Subcutaneous abdominal adipose tissue (tissue), 5 donors: ENCODE data around the gene FBXO36.
A peak's percentile ranks its signal among the peaks of the same experiment; 100 is the strongest.

ENCODE experiments used
- H3K27ac ChIP-seq: one replicate; pipeline ENCODE4 v1.7.0; 2013; ENCODE audit warnings: low read depth, mild to moderate bottlenecking, inconsistent platforms, low read length, moderate library complexity
- H3K27me3 ChIP-seq, 5 donors: one replicate each; pipeline ENCODE4 v1.7.0; 2013; ENCODE audit warnings: low read length in 5 of 5, inconsistent platforms in 1 of 5; ENCODE audit not compliant: control insufficient read depth in 5 of 5, insufficient read depth in 4 of 5
- H3K36me3 ChIP-seq, 5 donors: one replicate each; pipeline ENCODE4 v1.7.0; 2013; ENCODE audit warnings: low read length in 5 of 5; ENCODE audit not compliant: control insufficient read depth in 5 of 5, insufficient read depth in 5 of 5
- H3K4me1 ChIP-seq, 5 donors: one replicate each; pipeline ENCODE4 v1.7.0; 2013; ENCODE audit warnings: low read length in 5 of 5, mild to moderate bottlenecking in 3 of 5, moderate library complexity in 1 of 5; ENCODE audit not compliant: control insufficient read depth in 5 of 5, insufficient read depth in 5 of 5
- H3K4me3 ChIP-seq, 5 donors: one replicate each; pipeline ENCODE4 v1.7.0; 2013; ENCODE audit warnings: low read length in 5 of 5, low read depth in 1 of 5
- H3K9ac ChIP-seq, 5 donors: one replicate each; pipeline ENCODE4 v1.7.0; 2013; ENCODE audit warnings: low read length in 5 of 5, mild to moderate bottlenecking in 4 of 5, moderate library complexity in 3 of 5
- H3K9me3 ChIP-seq, 5 donors: one replicate each; pipeline ENCODE4 v1.7.0; 2013; ENCODE audit warnings: low read length in 5 of 5; ENCODE audit not compliant: control insufficient read depth in 5 of 5
- donor health status: healthy.
- donor health status: healthy.
- donor health status: healthy.
- donor health status: healthy.
- donor health status: healthy.

Gene FBXO36

GRCh38 chr2:229922449-229923386, at the start of gene FBXO36:
FBXO36 (plus strand) TSS chr2:229922503; CDS start chr2:229922514, 11 bp downstream.
- no peaks in the 10 kb centered on the region for H3K27me3 ChIP-seq
- H3K9me3 ChIP-seq, result no peaks in the 10 kb centered on the region
- peaks cover 2 to 4% (median 3%) of the 10 kb centered on the region in 5 donors for H3K36me3 ChIP-seq
- peak within 1 kb of the TSS; percentile 92 to 99 (median 96) for H3K4me3 ChIP-seq
- peak within 1 kb of the TSS; percentile 30 to 99 (median 96) for H3K9ac ChIP-seq
- peak within 1 kb of the TSS; percentile 97 for H3K27ac ChIP-seq
- peaks cover 0 to 29% (median 24%) of the 10 kb centered on the region in 5 donors for H3K4me1 ChIP-seq

DNA sequence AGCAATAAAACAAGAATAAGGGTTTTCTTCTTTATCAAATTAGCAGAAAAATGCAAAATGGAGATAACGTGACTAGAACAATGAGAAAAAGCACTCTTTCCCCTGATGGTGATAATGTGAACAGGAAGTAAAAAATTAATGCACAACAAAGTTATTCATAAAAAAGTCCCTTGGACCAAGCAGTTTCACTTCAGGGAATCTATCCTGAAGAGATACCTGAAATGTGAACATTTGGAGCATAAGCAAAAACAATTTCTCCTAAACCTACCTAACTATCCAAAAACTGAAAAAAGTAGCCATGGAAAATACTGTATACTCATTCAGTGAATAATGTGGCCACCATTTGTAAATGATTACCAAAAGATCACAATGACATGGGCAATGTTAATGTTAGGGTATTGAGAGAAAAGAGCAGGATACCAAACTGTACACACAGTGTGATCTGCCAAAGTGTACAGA, 49.2 kb upstream of the FBXO36 start:
- no peak overlapping the region for H3K27ac ChIP-seq
- H3K4me1 ChIP-seq, result peaks cover 0 to 14% (median 11%) of the 10 kb centered on the region in 5 donors

DNA sequence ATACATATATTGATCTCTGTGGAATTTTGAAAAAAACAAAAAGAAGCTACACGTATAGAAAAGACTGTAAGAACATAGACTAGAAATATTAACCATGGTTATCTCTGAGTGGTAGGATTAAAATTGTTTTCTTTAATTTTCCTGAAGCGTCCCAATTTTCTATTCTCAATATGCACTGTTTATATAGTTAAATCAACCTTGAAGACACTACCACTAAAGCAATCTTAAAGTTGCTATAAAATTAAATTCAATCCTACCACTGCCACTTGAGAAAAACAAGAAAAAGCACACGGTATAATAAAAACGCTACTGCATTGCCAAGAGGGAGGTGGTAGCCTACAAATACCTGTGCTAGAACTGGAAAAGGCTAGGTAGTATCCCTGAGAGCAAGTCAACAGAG, 47.7 kb upstream of the FBXO36 start:
- Histone ChIP-seq H3K27me3 (no peaks in the 10 kb centered on the region), H3K4me3 (no peak overlapping the region), H3K9ac (no peak overlapping the region), H3K27ac (no peak overlapping the region), H3K9me3 (no peaks in the 10 kb centered on the region), H3K4me1 (peaks cover 0 to 9% (median 3%) of the 10 kb centered on the region in 5 donors), H3K36me3 (peaks cover 11 to 31% (median 22%) of the 10 kb centered on the region in 5 donors)

More for the DNA sequence above, 49.2 kb upstream of the FBXO36 start:
- no peak overlapping the region for H3K4me3 ChIP-seq
- H3K9me3 ChIP-seq, result no peaks in the 10 kb centered on the region
- H3K9ac ChIP-seq, result no peak overlapping the region
- no peaks in the 10 kb centered on the region for H3K27me3 ChIP-seq
- H3K36me3 ChIP-seq, result peaks cover 5 to 23% (median 16%) of the 10 kb centered on the region in 5 donors

DNA sequence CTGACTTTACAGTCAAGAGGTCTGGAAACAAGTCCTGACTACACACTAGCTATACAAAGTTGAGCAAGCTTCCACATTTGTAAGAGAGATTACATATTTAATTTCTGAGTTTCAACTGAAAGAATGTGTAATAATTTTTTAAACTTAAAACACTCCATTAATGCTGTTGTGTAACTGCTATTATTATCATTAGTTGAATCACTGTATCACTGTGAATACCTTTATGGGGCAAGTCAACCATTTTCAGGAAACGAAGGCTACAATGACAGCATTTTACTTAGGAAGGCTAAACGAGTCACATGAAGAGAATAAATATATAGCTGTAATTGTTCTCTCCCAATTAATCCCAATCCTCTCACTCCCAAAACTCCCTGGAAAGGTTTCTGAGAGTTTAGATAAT, 46.8 kb upstream of the FBXO36 start:
- no peak overlapping the region for H3K27ac ChIP-seq
- no peaks in the 10 kb centered on the region for H3K9me3 ChIP-seq
- H3K36me3 ChIP-seq, result peaks cover 11 to 38% (median 29%) of the 10 kb centered on the region in 5 donors
- H3K9ac ChIP-seq, result no peak overlapping the region
- H3K4me1 ChIP-seq, result peaks cover 0 to 9% (median 3%) of the 10 kb centered on the region in 5 donors
- H3K4me3 ChIP-seq, result no peak overlapping the region
- no peaks in the 10 kb centered on the region for H3K27me3 ChIP-seq

DNA sequence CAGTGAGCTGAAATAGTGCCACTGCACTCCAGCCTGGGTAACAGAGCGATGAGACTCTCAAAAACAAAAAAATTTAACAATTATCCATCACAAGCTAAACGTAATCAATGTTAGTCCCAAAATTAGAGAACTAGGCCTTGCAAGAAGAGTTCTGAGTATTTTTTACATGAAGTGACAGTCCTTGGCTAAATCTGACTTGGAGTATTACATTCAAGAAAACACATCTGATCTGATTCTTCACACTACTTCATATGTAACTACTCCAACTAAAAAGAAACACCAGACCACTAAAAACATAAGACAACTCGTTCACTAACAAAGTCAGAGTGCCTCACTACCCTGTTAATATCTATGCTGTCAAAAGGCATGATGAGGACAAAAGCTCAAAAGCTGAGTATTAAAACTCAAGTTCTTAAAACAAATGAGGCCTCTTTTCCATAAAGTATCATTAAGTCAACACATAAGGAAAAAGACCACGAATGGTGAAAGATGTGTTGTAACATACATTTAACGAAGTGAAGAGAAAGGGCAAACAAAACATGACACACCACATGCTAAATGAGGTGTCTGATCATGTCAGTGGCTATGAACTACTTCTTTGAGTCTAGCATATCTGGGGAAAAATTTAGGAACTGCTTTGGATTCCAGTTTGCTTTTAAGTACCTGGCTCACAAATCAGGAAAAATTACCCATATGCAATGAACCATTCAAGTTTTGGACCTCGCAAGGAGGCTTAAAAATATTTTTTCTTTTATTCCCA, 42.9 kb upstream of the FBXO36 start:
- H3K4me3 ChIP-seq, result no peak overlapping the region

DNA sequence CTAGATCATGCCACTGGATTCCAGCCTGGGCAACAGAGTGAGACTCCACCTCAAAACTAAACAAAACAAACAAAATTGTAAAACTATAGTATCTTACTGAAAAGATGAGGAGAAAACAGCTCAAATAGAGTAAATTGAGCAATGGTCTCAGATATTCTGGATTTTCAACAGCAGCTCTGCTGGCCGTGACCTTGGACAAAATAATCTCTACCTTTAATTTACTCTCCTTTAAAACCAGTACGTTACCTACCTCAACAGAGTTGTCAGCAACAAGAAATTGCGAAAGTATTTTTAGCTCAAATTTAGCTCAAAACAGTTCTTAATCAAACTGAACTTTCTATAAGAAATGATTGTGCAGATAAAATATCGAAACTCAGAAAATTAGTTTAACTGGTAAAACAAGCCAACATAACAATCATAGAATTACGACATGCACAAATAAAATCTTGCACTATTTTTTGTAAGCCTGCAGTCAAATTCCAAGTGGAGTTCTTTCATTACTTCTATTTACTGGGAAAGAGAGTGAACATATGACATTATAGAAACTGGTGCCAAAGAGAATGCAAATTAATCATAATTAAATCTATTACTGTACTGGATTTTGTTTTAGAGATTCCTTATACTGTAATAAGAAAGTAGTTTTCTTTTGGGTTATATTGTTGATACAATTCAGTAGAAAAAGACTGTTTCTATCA, 41.3 kb upstream of the FBXO36 start:
- Histone ChIP-seq H3K27me3 (no peaks in the 10 kb centered on the region), H3K4me1 (peaks cover 2 to 18% (median 16%) of the 10 kb centered on the region in 5 donors), H3K9me3 (no peaks in the 10 kb centered on the region), H3K4me3 (no peak overlapping the region), H3K36me3 (peaks cover 11 to 36% (median 29%) of the 10 kb centered on the region in 5 donors), H3K27ac (no peak overlapping the region), H3K9ac (no peak overlapping the region)

More for the DNA sequence above, 42.9 kb upstream of the FBXO36 start:
- Histone ChIP-seq H3K4me1 (peaks cover 2 to 9% (median 3%) of the 10 kb centered on the region in 5 donors), H3K9ac (no peak overlapping the region), H3K9me3 (no peaks in the 10 kb centered on the region), H3K27ac (no peak overlapping the region), H3K27me3 (no peaks in the 10 kb centered on the region), H3K36me3 (peaks cover 11 to 36% (median 29%) of the 10 kb centered on the region in 5 donors)

DNA sequence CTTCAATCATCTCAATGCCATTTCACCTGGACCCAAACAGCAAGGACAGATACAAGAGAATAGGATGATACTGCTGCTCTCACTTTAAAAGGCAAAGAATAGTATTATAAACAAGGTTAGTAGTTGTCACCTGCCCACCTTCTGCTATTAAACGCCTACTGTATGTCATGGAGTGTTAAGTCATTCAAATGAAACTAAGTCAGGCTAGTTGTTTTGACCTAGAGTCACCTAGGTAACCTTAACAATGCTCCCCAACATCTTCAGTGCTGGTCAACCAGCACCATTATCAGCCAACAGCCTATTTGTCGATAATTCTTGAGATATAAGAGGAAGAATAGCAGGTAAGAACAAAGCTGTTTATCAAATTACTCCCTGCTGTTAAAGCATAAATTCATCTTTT, 39.7 kb upstream of the FBXO36 start:
- no peak overlapping the region for H3K9ac ChIP-seq
- H3K9me3 ChIP-seq, result no peaks in the 10 kb centered on the region
- H3K27me3 ChIP-seq, result no peaks in the 10 kb centered on the region
- H3K4me1 ChIP-seq, result peaks cover 2 to 23% (median 17%) of the 10 kb centered on the region in 5 donors
- no peak overlapping the region for H3K27ac ChIP-seq
- peaks cover 10 to 26% (median 21%) of the 10 kb centered on the region in 5 donors for H3K36me3 ChIP-seq
- no peak overlapping the region for H3K4me3 ChIP-seq

DNA sequence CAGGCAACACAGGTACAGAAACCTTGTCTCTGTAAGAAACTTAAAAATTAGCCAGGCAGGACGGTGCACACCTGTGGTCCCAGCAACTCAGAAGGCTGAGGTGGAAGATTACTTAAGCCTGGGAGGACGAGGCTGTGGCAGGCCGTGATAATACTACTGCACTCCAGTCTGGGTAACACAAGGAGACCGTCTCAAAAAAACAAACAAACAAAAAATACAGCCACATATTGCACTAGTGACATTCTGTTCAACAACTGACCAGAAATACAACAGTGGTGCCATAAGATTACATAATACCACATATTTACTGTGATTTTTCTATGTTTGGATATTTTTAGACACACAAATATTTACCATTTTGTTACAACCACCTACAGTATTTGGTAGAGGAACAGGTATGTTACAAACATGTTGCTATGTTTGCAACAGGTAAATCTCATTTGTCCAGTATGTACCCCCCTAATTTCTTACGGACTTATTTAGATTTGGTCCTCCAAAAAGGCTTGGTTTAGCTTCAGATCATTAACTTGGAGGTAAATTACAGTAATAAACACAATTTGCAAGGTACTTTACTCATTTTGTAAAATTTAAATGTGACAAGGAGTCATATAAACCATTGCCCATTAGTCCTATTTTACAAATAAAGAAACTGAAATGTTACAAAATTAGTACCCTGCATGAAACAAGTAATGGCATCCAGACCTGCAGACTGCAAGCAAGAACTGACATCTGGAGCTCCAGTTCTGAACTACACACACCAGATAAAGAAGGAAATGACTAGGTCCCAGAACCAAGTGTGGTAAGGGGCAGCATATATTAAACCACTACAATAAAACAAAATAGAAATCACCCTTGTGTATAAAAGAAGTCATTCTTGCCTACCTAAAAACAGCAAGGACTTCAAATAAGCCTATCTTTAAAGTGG, 37.3 kb upstream of the FBXO36 start:
- H3K27ac ChIP-seq, result no peak overlapping the region
- peaks cover 0 to 5% (median 0%) of the 10 kb centered on the region in 5 donors for H3K36me3 ChIP-seq
- H3K9ac ChIP-seq, result no peak overlapping the region
- no peaks in the 10 kb centered on the region for H3K27me3 ChIP-seq
- peaks cover 2 to 23% (median 17%) of the 10 kb centered on the region in 5 donors for H3K4me1 ChIP-seq
- no peak overlapping the region for H3K4me3 ChIP-seq
- no peaks in the 10 kb centered on the region for H3K9me3 ChIP-seq

DNA sequence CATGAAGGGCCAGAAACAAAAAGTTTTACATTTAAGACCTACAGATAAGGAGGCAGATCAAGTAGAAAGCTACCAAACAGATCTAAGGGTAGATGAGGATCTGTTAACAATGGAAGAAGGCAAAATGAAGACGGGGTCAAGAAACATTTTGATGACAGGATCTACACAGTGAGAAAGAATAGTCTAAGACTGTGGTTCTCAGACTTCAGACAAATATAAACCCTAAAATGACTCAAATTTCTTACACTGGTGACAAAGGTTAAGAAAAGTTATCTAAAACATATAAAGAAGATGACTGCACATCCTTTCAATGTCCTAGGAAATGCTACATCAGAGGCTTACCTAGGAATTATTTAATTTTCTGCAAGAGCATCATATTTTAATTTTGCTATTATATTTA, 34.9 kb upstream of the FBXO36 start:
- Histone ChIP-seq H3K27me3 (no peaks in the 10 kb centered on the region), H3K9ac (no peak overlapping the region), H3K36me3 (peaks cover 0 to 7% (median 0%) of the 10 kb centered on the region in 5 donors), H3K27ac (no peak overlapping the region), H3K4me1 (peaks cover 0 to 21% (median 12%) of the 10 kb centered on the region in 5 donors), H3K9me3 (no peaks in the 10 kb centered on the region), H3K4me3 (no peak overlapping the region)
